Activated CD4-positive, alpha-beta T cell treated with anti-CD3 and anti-CD28 coated beads, Interleukin-2, amount 50 U/mL, for 1 hour (primary cell): ENCODE results near the gene PREB.
"Not testable (repeated sequence)": the region's sequence is repeated elsewhere in the genome, so short reads cannot be mapped to it uniquely, and the experiment has no call there.

Experiments
- DNase-seq: peaks from one replicate; pipeline ENCODE4 v3.0.0-alpha.2; 2020

PREB gene, protein sequence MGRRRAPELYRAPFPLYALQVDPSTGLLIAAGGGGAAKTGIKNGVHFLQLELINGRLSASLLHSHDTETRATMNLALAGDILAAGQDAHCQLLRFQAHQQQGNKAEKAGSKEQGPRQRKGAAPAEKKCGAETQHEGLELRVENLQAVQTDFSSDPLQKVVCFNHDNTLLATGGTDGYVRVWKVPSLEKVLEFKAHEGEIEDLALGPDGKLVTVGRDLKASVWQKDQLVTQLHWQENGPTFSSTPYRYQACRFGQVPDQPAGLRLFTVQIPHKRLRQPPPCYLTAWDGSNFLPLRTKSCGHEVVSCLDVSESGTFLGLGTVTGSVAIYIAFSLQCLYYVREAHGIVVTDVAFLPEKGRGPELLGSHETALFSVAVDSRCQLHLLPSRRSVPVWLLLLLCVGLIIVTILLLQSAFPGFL

DNA sequence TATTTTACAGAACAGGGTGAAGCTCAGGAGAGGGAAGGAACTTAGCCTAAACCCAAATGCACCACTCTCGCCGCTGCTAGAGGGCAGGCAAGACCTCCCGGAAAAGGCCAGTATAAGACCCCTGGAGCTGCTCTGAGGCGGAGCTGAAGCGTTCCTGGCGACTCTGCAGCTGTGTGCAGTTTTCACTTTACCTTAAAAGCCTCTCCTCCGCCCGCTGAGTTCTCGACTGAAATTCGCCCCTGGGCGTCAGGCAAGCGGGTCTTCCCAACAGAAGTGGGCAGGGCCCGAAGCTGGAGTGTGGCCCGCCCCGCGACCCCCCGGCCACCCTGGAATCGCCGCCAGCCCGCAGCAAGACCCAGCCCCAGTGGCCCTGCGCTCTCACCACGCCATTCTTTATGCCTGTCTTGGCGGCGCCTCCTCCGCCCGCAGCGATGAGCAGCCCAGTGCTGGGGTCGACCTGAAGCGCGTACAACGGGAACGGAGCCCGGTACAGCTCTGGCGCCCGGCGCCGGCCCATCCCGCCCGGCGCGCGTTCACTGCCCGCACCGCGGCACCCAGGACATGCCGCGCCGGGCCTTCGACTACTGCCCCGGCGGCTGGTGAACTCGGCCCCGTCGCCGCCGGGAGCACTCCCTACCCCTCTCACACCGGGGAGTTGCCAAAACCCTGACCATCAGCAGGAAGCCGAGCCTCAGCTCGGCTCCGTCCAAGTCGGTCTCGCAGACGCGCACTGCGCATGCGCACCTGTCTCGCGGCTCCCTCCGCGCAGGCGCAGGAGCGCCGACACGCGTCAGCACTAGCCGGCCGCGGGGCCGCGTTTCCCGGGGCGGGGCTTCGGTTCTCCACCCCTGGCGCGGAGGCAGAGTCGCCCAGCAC, at the start of gene PREB:
Gene PREB, minus strand, starts transcription at position 732 of the 876 bp plus-strand sequence. Its CDS starts 215 bp downstream, at position 517.
- DNase-seq = peak; percentile 98

DNA sequence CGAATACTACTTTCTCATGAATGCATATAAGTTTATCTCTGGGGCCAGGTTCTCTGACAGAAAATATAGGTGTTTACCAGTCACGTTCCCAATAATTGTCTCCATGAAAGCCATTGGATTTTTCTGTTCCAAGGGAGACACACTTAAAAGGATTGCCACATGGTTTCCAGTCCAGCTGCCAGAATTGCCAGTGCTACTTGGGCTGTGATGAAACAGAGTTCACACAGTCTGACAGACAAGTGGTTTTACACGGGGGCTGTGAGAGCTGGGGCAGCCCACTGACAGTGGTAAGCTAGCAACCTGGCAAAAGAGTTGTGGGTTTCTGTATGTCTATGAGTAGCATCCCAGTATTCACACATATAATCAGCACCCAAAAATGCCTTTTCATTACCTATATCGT, 49.7 kb upstream of the PREB start:
- no peak for DNase-seq

DNA sequence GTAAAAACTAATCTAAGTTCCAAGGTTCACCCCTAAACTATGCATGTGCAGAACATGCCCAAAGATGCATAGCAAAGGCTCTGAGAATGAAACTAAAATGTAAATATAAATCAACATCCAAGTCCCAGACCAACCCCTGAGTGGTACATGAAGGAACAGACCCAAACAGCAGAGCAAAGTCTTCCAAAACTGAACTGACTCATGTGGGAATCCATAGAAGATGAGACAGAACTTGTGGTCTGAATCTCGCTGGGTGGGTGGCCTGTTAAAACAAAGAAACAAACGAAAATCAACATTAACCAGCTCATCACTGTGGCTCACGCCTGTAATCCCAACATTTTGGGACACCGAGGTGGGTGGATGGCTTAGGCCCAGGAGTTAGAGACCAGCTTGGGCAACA, 47.9 kb upstream of the PREB start:
- no peak for DNase-seq

DNA sequence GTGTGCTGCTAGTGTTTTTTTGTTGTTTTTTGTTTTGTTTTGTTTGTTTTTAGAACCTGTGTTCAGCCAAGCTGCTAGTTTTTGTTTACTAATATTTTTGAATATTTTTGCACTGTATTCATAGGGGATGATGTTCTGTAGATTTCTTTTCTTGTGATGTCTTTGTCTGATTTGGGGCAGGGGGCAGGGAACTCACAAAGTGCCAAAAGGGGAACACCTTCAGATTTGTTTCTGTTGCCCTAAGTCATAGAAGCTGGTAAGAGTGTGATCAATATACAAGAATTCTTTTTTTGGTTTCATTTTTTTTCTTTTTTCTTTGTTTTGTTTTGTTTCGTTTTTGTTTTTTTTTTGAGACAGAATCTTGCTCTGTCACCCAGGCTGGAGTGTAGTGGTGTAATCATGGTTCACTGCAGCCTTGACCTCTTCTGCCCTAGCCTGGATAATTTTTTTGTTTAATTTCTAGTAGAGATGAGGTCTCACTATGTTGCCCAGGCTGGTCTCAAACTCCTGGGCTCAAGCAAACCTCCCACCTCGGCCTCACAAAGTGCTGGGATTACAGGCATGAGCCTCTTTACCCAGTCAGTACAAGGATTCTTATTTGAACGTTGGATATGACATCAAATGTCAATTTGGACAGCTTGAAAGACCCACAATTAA, 45.0 kb upstream of the PREB start:
- DNase-seq = no peak

DNA sequence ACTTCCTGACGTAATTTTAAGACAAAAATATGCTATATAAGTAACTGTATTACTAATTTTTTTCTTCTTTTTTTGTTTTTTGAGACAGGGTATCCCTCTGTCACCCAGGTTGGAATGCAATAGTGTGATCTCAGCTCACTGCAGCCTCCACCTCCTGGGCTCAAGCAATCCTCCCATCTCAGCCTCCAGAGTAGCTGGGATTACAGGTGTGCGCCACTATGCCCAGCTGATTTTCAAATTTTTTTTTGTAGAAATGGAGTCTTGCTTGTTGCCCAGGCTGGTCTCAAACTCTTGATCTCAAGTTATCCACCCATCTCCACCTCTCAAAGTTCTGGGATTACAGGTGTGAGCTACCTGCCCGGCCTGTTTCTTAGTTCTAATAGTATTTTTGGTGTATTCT, 44.0 kb upstream of the PREB start:
- DNase-seq = no peak

DNA sequence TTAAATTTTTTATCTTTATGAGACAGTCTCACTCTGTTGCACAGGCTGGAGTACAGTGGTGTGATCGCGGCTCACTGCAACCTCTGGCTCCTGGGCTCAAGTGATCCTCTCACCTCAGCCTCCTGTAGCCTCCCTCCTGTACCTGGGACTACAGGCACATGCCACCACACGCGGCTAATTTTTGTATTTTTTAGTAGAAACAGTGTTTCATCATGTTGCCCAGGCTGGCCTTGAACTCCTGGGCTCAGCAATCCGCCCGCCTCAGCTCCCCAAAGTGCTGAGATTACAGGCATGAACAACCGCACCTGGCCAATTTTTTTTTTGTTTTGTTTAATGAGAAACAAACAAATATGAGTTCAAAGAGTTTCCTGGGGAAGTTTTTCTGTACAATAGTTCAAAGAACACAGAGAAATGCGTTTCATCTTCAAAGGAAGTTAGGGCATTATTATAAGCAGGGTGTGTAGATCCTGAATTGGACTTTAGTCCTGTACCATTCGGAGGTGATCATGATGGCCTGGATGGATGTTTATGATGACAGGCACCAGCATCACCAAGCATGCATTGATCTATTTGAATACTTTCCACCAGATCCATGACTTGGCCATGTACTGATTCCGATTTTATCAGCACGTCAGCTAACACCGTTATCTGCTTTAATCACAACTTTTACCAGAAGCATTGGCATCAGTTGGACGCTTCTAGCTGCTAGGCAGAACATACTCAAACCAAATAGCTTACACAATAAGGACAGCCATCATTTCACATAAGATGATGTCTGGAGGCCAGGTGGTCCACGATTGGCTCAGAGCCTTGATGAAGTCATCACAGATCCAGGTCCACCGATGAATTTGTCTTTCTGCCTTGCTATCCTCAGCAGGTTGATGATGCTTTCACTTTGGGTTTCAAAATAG, 43.3 kb upstream of the PREB start:
- no peak for DNase-seq

DNA sequence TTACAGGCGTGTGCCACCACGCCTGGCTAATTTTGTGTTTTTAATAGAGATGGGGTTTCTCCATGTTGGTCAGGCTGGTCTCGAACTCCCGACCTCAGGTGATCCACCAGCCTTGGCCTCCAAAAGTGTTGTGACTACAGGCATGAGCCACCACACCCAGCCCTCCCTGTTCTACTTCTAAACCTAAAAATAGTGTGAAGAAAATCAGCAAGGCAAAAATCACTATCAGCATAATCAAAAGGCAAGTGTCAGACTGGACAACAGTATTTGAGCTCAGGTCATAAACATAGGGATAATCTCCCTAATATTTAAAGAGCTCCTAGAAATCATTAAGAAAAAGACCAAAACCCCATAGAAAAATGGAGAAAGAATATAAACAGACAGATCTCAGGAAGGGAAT, 41.3 kb upstream of the PREB start:
- DNase-seq = not testable (repeated sequence)

DNA sequence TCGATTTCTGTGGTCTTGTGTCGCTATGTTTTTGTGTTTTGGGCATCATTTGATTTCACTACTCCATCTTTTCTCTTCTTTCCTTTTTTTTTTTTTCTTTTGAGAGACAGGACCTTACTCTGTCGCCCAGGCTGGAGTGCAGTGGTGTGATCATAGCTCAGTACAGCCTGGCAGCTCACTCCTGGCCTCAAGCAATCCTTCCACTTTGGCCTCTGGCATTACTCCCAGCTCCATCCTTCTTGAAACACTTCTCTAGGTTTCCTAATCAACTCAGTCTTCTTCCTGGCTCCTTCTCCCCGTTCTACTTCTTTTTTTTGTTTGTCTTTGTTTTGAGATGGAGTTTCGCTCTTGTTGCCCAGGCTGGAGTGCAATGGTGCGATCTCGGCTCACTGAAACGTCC, 40.9 kb upstream of the PREB start:
- no peak for DNase-seq

DNA sequence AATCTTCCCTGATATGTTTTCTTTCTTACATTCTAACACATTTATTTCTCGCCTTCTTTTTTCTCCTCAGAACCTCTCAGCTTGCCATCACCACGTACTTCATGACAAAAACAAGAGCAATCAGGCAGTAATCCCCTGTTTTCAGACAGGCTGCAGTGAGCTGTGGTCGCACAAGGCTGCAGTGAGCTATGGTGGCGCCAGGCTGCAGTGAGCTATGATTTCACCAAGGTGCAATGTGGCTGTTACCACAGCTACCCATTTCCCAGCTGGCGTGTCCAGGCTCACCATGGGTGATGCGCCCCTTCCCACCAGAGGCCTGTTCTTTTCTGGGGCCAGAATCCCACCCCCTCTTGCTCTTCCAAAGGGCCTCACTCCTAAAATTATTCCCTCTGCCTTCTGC, 40.2 kb upstream of the PREB start:
- DNase-seq = no peak

DNA sequence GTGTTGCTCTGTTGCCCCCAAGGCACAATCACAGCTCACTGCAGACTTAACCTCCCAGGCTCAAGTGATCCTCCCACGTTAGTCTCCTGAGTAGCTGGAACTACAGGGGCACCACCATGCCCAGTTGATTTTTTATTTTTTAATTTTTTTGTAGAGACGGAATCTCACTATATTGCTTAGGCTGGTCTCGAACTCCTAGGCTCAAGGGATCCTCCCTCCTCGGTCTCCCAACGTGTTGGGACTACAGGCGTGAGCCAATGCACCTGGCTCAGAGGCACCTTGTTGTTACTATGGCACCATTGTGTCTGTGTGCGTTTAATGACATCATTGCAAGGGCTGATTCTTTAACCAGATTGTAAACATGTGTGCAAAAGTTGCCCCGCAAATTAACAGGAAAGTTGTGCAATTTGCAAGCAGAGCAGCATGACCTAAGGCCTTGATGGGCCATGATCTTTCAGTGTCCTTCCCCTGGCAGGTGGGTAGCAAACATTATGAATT, 37.0 kb upstream of the PREB start:
- no peak for DNase-seq

DNA sequence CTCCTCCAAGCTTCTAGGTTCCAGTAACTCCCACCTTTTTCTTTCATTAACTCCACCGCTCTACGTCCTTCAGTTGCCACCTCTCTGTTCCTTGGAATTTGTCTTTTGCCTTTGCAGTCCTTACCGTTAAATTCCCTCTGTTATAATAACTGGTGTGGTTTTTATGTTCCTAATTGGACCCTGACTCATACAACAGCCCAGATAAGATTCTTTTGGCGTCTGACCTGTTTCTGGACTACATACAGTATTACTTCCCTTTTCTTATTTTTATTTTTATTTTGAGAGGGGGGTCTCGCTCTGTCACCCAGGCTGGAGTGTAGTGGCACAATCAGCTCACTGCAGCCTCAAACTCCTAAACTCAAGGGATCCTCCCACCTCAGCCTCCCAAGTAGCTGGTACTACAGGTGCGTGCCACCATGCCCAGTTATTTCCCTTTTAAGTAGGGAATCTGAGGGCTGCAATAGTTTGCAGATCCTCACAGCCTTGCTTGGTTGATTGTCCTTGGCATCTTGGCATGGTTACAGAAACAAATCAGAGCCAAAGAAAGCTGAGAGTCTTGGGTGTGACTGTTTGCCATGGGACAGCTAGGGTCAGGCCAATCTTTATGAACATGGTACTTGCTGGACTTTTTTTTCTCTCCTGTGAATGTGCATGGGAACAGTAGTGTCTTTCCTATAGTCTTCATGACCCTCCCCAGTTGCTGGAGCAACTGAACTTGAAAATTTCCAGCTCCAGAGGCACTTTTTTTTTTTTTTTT, 36.3 kb upstream of the PREB start:
- no peak for DNase-seq

DNA sequence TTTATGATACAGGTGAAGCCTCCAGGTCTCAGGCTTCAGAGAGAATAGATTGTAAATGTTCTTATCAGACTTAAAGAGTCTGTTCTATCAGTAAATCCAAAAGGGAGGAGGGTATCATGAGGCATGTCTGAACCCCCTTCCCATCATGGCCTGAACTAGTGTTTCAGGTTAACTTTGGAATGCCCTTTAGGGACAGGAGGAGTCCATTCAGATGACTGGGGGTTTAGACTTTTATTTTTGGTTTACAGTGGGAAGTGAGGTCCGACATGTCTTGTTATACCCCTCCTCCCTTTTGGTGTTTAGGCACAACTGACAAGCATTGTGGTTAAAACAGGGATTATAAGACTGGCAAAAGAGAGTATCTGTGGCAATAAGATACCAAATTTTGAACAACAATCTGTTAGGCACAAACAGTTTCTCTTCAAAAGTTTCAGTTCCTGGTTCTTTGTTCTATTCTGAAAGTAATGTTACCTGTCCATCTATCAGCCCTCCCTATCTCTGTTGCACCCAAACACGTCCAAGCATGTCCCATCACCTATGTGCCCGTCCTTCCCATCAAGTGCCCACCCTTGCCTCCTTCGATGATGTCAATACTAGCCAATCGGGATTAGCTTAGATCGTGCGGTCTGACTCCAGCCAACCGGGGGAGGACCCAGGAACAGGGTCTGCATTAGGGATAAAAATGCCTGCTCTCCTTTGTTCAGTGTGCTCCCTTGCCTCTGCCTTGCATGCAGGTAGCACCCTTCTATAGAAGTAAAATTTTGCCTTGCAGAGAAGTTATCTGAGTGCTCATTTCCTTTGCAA, 30.7 kb upstream of the PREB start:
- DNase-seq = no peak

DNA sequence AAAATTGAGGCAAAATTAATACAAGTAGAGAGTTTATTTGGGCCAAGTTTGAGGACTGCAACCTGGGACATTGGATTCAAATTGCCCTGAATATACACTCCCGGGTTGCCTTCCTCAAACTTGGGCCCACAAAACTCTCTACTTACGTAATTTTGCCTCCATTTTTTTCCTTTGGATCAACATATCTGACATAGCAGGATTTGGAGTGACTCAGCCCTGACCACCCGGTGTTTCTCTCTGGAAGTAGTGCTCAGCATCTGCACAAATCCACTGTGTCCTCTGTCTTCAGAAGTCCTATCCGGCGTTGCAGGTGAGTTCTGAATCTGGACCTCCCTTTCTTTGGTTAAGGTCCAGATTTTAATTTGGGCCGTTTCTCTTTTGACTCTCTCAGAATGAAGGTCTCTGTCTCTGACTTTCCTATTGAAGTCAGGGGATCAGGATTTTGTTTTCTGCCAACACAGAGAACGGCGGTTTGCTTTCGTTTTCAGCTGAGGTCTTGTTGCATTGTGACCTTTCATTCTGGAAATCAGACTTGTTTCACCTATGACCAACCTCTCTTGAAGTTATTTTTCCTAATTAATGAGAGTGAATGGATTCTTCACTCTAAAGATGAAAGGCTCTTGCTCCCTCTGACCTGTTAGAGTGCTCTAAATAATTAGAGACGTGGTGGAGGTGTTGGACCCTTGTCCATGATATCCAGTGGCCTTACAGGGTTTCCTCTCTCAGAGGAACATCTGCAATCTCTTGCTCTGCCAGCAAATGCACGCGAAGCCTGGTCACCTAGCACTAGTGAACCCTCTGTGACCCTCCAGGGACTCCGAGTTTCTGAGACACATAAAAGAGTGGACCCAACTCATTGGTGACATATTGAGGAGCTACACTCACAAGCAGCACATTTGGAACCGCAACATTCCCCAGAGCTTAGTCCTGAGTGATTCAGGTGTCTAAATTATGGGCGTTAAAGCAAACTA, 28.0 kb upstream of the PREB start:
- no peak for DNase-seq

DNA sequence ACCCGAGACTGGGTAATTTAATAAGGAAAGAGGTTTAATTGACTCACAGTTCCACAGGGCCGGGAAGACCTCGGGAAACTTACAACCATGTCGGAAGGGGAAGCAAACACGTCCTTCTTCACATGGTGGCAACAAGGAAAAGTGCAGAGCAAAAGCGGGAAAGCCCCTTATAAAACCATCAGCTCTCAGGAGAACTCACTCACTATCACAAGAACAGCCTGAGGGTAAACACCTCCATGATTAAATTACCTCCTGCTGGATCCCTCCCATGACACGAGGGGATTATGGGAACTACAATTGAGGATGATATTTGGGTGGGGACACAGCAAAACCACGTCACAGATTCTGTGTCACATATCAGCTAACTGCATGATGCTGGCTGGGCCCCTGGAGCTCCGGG, 25.8 kb upstream of the PREB start:
- no peak for DNase-seq

DNA sequence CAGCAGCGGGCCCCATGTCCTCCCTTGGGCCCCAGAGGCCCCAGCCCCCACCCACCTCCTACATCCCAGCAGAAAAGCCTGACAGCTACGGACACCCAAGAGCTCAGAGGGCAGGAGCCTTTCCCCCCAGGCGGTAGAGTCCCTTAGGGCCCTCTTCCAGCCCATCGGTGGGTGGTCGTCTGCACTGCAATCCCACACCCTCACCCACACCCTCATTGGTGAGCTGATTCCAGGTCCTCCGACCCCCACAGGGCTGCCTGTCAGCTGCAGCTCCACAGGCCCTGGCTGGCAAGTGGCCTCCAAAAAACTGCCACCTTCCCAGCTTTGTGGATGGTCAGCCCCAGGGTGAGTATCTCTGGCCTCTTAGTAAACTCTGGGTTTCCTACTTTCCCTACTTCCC, 24.8 kb upstream of the PREB start:
- DNase-seq = no peak

DNA sequence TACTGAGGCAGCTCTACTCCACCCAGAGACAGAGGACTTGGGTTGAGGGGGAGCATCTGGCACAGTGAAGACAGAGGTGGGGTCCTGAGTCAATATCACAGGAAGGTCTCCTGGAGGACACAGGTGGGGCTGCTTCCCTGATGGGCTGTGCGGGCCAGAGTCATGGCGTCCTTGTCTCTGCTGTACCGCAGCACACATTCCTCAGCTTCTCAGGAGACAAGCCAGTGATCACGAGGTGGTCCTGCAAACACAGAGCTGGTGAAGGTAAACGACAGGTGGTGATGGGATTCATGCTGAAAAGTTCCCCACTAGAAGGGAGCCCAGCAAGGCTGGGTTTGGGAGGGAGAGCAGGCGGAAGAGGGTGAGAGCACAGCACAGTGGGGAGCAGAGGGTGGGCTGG, 24.0 kb upstream of the PREB start:
- DNase-seq = no peak

DNA sequence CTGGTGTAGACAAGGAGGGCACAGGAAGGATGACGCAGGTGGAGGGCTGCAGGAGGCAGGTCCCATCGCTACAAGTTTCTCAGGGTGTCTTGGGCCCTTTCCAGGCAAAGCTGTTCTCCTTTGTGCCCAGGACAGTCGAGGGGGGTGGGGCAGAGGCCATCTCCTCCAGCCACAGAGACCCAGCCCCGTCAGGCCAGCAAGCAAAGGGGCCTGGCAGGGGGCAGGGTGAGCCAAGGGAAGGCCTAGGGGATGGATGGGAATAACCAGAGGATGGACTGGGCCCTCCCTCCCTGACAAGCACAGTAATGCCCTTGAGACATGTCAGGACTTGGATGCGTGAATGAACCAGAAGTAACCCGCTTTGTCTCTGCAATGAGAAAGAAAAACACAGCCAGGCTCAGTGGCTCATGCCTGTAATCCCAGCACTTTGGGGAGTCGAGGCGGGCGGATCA, 20.7 kb upstream of the PREB start:
- DNase-seq = no peak

DNA sequence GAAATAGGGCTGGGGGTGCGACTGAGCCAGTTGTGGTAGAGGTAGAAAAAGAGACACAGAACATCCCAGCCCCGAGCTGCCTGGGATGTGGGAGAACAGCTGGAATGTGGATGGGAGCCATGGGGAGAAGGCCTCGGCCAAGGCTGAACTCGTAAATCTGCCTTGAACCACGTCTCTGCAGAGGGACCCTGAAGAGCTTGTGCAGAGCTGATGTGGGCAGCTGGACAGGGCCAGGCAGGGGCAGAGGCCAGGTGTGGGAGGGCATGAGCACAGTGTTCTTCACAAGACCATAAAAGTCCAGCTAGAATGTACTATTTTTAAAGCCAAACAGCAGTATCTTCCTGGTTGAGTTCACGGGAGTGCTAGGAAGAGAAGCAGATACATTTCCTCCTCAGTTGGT, 20.1 kb upstream of the PREB start:
- DNase-seq = no peak

DNA sequence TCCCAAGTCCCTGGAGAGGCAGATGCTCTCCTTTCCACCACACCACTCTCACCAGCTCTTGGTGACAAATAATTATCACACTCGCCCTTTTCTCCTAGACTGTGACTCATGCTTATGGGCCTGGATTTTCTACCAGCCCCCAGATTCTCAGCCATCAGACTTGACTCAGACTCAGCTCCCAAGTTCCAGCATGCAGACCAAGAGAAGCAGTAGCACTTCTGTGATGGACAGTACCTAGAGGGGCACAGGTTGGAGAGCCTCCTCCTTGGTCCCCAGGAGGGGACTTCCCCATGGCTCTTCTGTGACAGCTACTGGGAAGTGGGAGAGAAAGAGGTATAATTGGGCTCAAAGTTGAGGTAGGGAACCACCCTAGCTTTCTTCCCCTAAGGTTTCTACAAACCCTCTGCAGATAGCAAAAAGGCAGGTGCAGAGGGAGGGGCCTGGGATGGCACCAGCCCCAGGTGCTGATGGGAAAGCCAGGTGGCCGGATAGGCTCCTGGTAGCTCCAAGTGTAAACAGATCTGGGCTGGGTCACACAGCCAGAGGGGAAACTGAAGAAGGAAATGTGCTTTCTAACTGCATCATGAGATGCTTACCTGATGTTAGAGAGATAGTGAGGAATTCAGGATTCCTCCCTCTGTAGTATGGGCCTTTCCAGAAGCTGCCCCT, 18.5 kb upstream of the PREB start:
- no peak for DNase-seq
